Measurements from ENCODE around the gene NBPF6. TPM values are rescaled to one million over a fixed set of nuclear protein-coding genes. Genes with fewer than 3 reads are reported as not detected.
"Not testable (repeated sequence)": the region's sequence is repeated elsewhere in the genome, so short reads cannot be mapped to it uniquely, and the experiment has no call there.

Gene NBPF6
- total RNA-seq, 1 experiment from 2014 or later, result not detected

GRCh38 chr1:108496856-108497255 is 46.7 kb downstream of the NBPF6 start:
- not testable (repeated sequence) for DNase-seq (ENCODE audit: low spot score)

GRCh38 chr1:108502138-108502537 is 52.0 kb downstream of the NBPF6 start:
- DNase-seq (ENCODE audit: low spot score), result no peak

GRCh38 chr1:108502624-108503023 is 52.5 kb downstream of the NBPF6 start:
- no peak for DNase-seq (ENCODE audit: low spot score)

- peak; percentile 48 for DNase-seq (ENCODE audit: low spot score)
Measured at GRCh38 chr1:108503062-108503733, 53.1 kb downstream of the NBPF6 start.

- DNase-seq (ENCODE audit: low spot score), result no peak
Measured at GRCh38 chr1:108504447-108504846, 54.3 kb downstream of the NBPF6 start.

- no peak for DNase-seq (ENCODE audit: low spot score)
Measured at GRCh38 chr1:108505763-108506070, 55.6 kb downstream of the NBPF6 start.

GRCh38 chr1:108511764-108512163 is 61.6 kb downstream of the NBPF6 start:
- no peak for DNase-seq (ENCODE audit: low spot score)

- DNase-seq (ENCODE audit: low spot score), result no peak
Measured at GRCh38 chr1:108512239-108513043, 62.3 kb downstream of the NBPF6 start.

- no peak for DNase-seq (ENCODE audit: low spot score)
Measured at GRCh38 chr1:108513044-108513415, 62.9 kb downstream of the NBPF6 start.

GRCh38 chr1:108513914-108514313 is 63.8 kb downstream of the NBPF6 start:
- not testable (repeated sequence) for DNase-seq (ENCODE audit: low spot score)

- not testable (repeated sequence) for DNase-seq (ENCODE audit: low spot score)
Measured at GRCh38 chr1:108517301-108517897, 67.3 kb downstream of the NBPF6 start.

Other genes starting within 250 kb of the NBPF6 start
- 28.7 and 32.2 TPM in 2 replicates for gene SLC25A24, start 250.0 kb upstream of the NBPF6 start, total RNA-seq (2014; rRNA removed; shearing (Covaris generic))
- not detected in 2 replicates for gene NBPF4, start 206.3 kb upstream of the NBPF6 start, total RNA-seq (2014; rRNA removed; shearing (Covaris generic))
- 5.1 and 6.9 TPM in 2 replicates for gene EEIG2, start 109.8 kb downstream of the NBPF6 start, total RNA-seq (2014; rRNA removed; shearing (Covaris generic))
- not detected in 2 replicates for gene HENMT1, start 210.8 kb downstream of the NBPF6 start, total RNA-seq (2014; rRNA removed; shearing (Covaris generic))
- gene PRPF38B, start 242.0 kb downstream of the NBPF6 start, total RNA-seq (2014; rRNA removed; shearing (Covaris generic)), result 5.3 and 7.6 TPM in 2 replicates